Muscle layer of colon (tissue), 2 donors: ENCODE results near the gene SIGLECL1.
"Not testable (repeated sequence)": the region's sequence is repeated elsewhere in the genome, so short reads cannot be mapped to it uniquely, and the experiment has no call there.

Experiments used
- H3K27ac ChIP-seq: one replicate; pipeline ENCODE4 v1.7.0; 2013; ENCODE audit warnings: low read depth, mild to moderate bottlenecking, low read length, moderate library complexity
- H3K27me3 ChIP-seq, 2 donors: one replicate each; pipeline ENCODE4 v1.7.0; 2013; ENCODE audit warnings: low read length in 2 of 2, mild to moderate bottlenecking in 2 of 2; ENCODE audit not compliant: insufficient read depth in 2 of 2, control insufficient read depth in 1 of 2
- H3K36me3 ChIP-seq: one replicate; pipeline ENCODE4 v1.7.0; 2013; ENCODE audit warnings: mild to moderate bottlenecking, low read length; ENCODE audit not compliant: insufficient read depth
- H3K4me1 ChIP-seq: one replicate; pipeline ENCODE4 v1.7.0; 2013; ENCODE audit warnings: mild to moderate bottlenecking, low read length; ENCODE audit not compliant: insufficient read depth
- H3K4me3 ChIP-seq, 2 donors: one replicate each; pipeline ENCODE4 v1.7.0; 2013; ENCODE audit warnings: low read length in 2 of 2, low read depth in 1 of 2, mild to moderate bottlenecking in 1 of 2, moderate library complexity in 1 of 2
- H3K9ac ChIP-seq: one replicate; pipeline ENCODE4 v1.7.0; 2013; ENCODE audit warnings: low read length
- H3K9me3 ChIP-seq: one replicate; pipeline ENCODE4 v1.7.0; 2013; ENCODE audit warnings: mild to moderate bottlenecking, low read length
- donor health status: abdominal sarcoma.
- donor health status: Adenocarcinoma of cecum.

The SIGLECL1 gene

GRCh38 chr19:51250786-51251467, at the start of gene SIGLECL1:
Gene SIGLECL1, plus strand, starts transcription at chr19:51251080. Its CDS starts 12,993 bp downstream, at chr19:51264073.
- Histone ChIP-seq H3K4me1 (no peaks in the 10 kb centered on the region), H3K27ac (no peak within 1 kb of the TSS)

GRCh38 chr19:51201712-51202111, 49.2 kb upstream of the SIGLECL1 start:
- Histone ChIP-seq H3K9me3 (no peaks in the 10 kb centered on the region), H3K27me3 (peaks cover 0 to 14% of the 10 kb centered on the region in 2 donors), H3K36me3 (no peaks in the 10 kb centered on the region), H3K9ac (no peak overlapping the region), H3K4me1 (no peaks in the 10 kb centered on the region), H3K4me3 (no peak overlapping the region), H3K27ac (no peak overlapping the region)

More at GRCh38 chr19:51250786-51251467, at the start of gene SIGLECL1:
- H3K36me3 ChIP-seq: no peaks in the 10 kb centered on the region
- no peak within 1 kb of the TSS for H3K9ac ChIP-seq
- no peaks in the 10 kb centered on the region for H3K27me3 ChIP-seq
- H3K4me3 ChIP-seq: no peak within 1 kb of the TSS
- H3K9me3 ChIP-seq: no peaks in the 10 kb centered on the region

DNA sequence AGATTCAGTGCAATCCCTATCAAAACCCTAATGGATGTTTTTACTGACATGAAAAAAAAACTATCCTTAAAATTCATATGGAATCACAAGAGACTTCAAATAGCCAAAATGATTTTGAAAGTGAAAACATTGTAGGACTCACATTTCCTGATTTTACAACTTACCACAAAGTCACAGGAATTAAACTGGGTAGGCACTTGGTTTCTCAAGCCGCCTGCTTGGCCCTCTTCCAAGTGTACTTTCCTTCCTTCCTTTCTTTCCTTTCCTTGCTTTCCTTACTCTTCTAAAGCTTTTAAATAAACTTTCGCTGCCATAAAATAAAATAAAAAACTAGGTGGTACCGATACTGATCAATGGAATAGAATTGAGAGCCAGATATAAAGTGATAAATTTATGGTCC, 47.0 kb upstream of the SIGLECL1 start:
- peaks cover 0 to 11% of the 10 kb centered on the region in 2 donors for H3K27me3 ChIP-seq
- H3K27ac ChIP-seq: no peak overlapping the region
- H3K4me1 ChIP-seq: no peaks in the 10 kb centered on the region
- H3K9me3 ChIP-seq: no peaks in the 10 kb centered on the region
- H3K36me3 ChIP-seq: no peaks in the 10 kb centered on the region
- H3K9ac ChIP-seq: no peak overlapping the region
- H3K4me3 ChIP-seq: no peak overlapping the region

- Histone ChIP-seq H3K4me1 (no peaks in the 10 kb centered on the region), H3K4me3 (no peak overlapping the region), H3K36me3 (no peaks in the 10 kb centered on the region), H3K27ac (no peak overlapping the region), H3K9ac (no peak overlapping the region), H3K27me3 (peaks cover 0 to 10% of the 10 kb centered on the region in 2 donors), H3K9me3 (no peaks in the 10 kb centered on the region)
Observed at GRCh38 chr19:51204321-51204720, 46.6 kb upstream of the SIGLECL1 start.

- H3K4me3 ChIP-seq: no peak overlapping the region
Observed at GRCh38 chr19:51207747-51208146, 43.1 kb upstream of the SIGLECL1 start.

GRCh38 chr19:51210191-51210784, 40.6 kb upstream of the SIGLECL1 start:
- H3K9ac ChIP-seq: no peak overlapping the region
- no peaks in the 10 kb centered on the region for H3K27me3 ChIP-seq
- H3K27ac ChIP-seq: no peak overlapping the region
- H3K9me3 ChIP-seq: no peaks in the 10 kb centered on the region
- H3K4me1 ChIP-seq: no peaks in the 10 kb centered on the region
- H3K36me3 ChIP-seq: no peaks in the 10 kb centered on the region
- no peak overlapping the region for H3K4me3 ChIP-seq

More at GRCh38 chr19:51207747-51208146, 43.1 kb upstream of the SIGLECL1 start:
- H3K9ac ChIP-seq: no peak overlapping the region
- H3K27me3 ChIP-seq: no peaks in the 10 kb centered on the region
- H3K4me1 ChIP-seq: no peaks in the 10 kb centered on the region
- no peak overlapping the region for H3K27ac ChIP-seq
- no peaks in the 10 kb centered on the region for H3K36me3 ChIP-seq
- no peaks in the 10 kb centered on the region for H3K9me3 ChIP-seq

DNA sequence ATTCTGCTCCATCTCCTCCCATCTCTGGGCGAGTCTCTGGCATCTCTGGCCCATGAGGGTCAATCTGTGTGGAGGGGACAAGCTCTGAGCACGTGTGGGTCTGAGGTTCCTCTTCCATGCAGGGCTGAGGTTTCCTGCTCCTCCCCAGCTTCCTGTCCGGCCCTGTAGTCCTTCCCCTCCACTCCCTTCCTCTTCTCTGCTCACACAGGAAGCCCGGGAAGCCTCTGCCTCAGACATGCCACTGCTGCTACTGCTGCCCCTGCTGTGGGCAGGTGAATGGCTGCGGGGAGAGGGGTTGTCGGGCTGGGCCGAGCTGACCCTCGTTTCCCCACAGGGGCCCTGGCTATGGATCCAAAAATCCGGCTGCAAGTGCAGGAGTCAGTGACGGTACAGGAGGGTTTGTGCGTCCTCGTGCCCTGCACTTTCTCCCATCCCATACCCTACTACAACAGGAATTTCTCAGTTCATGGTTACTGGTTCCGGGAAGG, 40.0 kb upstream of the SIGLECL1 start:
- H3K27ac ChIP-seq, H3K9ac ChIP-seq, H3K4me3 ChIP-seq, H3K27me3 ChIP-seq, H3K9me3 ChIP-seq, H3K36me3 ChIP-seq, H3K4me1 ChIP-seq: not testable (repeated sequence)

GRCh38 chr19:51211833-51212232, 39.0 kb upstream of the SIGLECL1 start:
- Histone ChIP-seq H3K27me3 (no peaks in the 10 kb centered on the region), H3K9ac (no peak overlapping the region), H3K27ac (no peak overlapping the region), H3K4me1 (no peaks in the 10 kb centered on the region), H3K9me3 (no peaks in the 10 kb centered on the region), H3K4me3 (no peak overlapping the region), H3K36me3 (no peaks in the 10 kb centered on the region)

- Histone ChIP-seq H3K27me3 (peaks cover 0 to 4% of the 10 kb centered on the region in 2 donors), H3K9ac (no peak overlapping the region), H3K27ac (no peak overlapping the region)
Observed at GRCh38 chr19:51219307-51219706, 31.6 kb upstream of the SIGLECL1 start.

GRCh38 chr19:51219971-51220370, 30.9 kb upstream of the SIGLECL1 start:
- Histone ChIP-seq H3K9me3 (no peaks in the 10 kb centered on the region), H3K36me3 (no peaks in the 10 kb centered on the region), H3K4me3 (no peak overlapping the region)

More at GRCh38 chr19:51219307-51219706, 31.6 kb upstream of the SIGLECL1 start:
- no peaks in the 10 kb centered on the region for H3K9me3 ChIP-seq
- H3K4me1 ChIP-seq: no peaks in the 10 kb centered on the region
- H3K4me3 ChIP-seq: no peak overlapping the region
- H3K36me3 ChIP-seq: no peaks in the 10 kb centered on the region

DNA sequence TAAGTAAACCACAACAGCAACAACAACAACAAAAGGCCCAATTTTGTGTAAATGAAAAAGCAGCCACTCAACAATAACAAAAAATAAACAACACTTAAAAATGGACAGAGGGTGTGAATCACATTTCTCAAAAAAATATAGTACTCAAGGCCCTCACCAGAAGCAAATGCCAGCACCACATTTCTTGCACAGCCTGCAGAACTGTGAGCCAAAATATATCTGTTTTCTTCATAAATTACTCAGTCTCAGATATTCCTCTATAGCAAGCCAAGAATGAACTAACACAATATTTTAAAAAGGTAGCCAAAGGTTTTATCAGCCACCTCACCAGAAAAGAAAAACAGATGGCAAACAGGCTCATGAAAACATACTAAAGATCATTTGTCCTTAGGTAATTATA, 29.9 kb upstream of the SIGLECL1 start:
- H3K27ac ChIP-seq: no peak overlapping the region
- no peak overlapping the region for H3K4me3 ChIP-seq
- no peaks in the 10 kb centered on the region for H3K4me1 ChIP-seq
- H3K27me3 ChIP-seq: peaks cover 0 to 4% of the 10 kb centered on the region in 2 donors
- no peak overlapping the region for H3K9ac ChIP-seq
- no peaks in the 10 kb centered on the region for H3K36me3 ChIP-seq
- H3K9me3 ChIP-seq: no peaks in the 10 kb centered on the region

More at GRCh38 chr19:51219971-51220370, 30.9 kb upstream of the SIGLECL1 start:
- no peak overlapping the region for H3K27ac ChIP-seq
- H3K27me3 ChIP-seq: peaks cover 0 to 4% of the 10 kb centered on the region in 2 donors
- no peaks in the 10 kb centered on the region for H3K4me1 ChIP-seq
- H3K9ac ChIP-seq: no peak overlapping the region
